Tibial nerve (tissue), 4 donors: ENCODE measurements around the gene SH3GL3. TPM values are rescaled to one million over a fixed set of nuclear protein-coding genes. Genes with fewer than 3 reads are reported as not detected.

Experiments
- DNase-seq, 2 donors: peaks; one replicate each; pipeline ENCODE4 v3.0.0-alpha.2; 2019; ENCODE audit warnings: low spot score in 2 of 2
- H3K27ac ChIP-seq, 4 donors: fragments of 200-600 bp; sonication (generic) in 3 of 4; one replicate each; pipeline ENCODE4 v1.5.1; 2017 to 2019; ENCODE audit warnings: mild to moderate bottlenecking in 1 of 4
- H3K27me3 ChIP-seq, 2 donors: fragments of 200-600 bp; sonication (generic) in 1 of 2; one replicate each; pipeline versions ENCODE4 v1.5.1 to v1.6.0; 2017 to 2019
- H3K36me3 ChIP-seq, 3 donors: fragments of 200-600 bp; sonication (generic); one replicate each; pipeline ENCODE4 v1.5.1; 2018 to 2019
- H3K4me1 ChIP-seq, 4 donors: fragments of 200-600 bp; sonication (generic) in 3 of 4; one replicate each; pipeline ENCODE4 v1.5.1; 2017 to 2019
- H3K4me3 ChIP-seq, 4 donors: fragments of 200-600 bp; sonication (generic) in 3 of 4; one replicate each; pipeline ENCODE4 v1.5.1; 2017 to 2019; ENCODE audit warnings: mild to moderate bottlenecking in 1 of 4, moderate library complexity in 1 of 4
- H3K9me3 ChIP-seq, 4 donors: fragments of 200-600 bp; sonication (generic) in 3 of 4; one replicate each; pipeline ENCODE4 v1.5.1; 2017 to 2019
- CTCF ChIP-seq, 5 experiments: fragments of 200-600 bp in 3 of 5; fragments of 450-650 bp in 2 of 5; sonication (generic) in 3 of 5; IDR thresholded peaks; one replicate each; pipeline ENCODE4 v1.5.1; 2016 to 2019; ENCODE audit warnings: antibody characterized with exemption in 5 of 5, mild to moderate bottlenecking in 3 of 5, moderate library complexity in 2 of 5
- EP300 ChIP-seq, 2 donors: sonication (generic); formaldehyde crosslinking; IDR thresholded peaks; one replicate each; pipeline ENCODE4 v1.6.1; 2017; ENCODE audit warnings: antibody characterized with exemption in 2 of 2, mild to moderate bottlenecking in 1 of 2
- POLR2A ChIP-seq, 2 donors: fragments of 450-650 bp; IDR thresholded peaks; one replicate each; pipeline ENCODE4 v1.6.1; 2017; ENCODE audit warnings: antibody characterized with exemption in 2 of 2, mild to moderate bottlenecking in 2 of 2, moderate library complexity in 2 of 2
- WGBS, 2 donors: methylation state at CpG; one replicate each; pipeline ENCODE4 v1.1.5; 2018; 5-methylcytosine and 5-hydroxymethylcytosine counted together
- total RNA-seq, 4 donors: library from RNA; depleted of rRNA; stranded (reverse); fragments of >200 nt; gene quantifications; one replicate each; pipeline ENCODE4 v1.1.0, GENCODE V29; 2016

Gene SH3GL3
- total RNA-seq, 4 donors from 2014 or later = 1.5 to 3.7 (median 3.1) TPM; not detected in 1

DNA sequence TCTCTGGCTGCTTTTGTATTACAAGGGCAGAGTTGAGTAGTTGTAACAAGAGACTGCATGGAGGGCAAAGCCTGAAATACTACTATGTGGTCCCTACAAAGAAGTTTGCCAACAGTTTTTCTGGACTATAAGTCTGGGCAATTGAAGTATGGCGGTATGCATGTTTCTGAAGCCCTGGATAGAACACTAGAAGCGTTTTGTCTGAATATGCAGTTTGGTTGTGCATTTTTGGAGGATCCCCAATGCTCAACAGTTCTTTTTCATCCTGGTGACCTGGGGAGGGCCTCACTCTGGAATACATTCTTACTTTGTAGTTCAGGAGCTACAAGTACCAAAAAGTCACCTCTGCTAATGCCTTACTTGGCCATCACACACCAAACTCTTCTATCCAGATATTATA, 29.6 kb downstream of the SH3GL3 start:
- 84 to 85% methylated on average over 2 of the region's 2 CpGs for WGBS, 2 donors
- Histone ChIP-seq H3K36me3 (no peaks in the 10 kb centered on the region), H3K27ac (no peak overlapping the region), H3K4me1 (no peaks in the 10 kb centered on the region), H3K4me3 (no peak overlapping the region), H3K27me3 (no peaks in the 10 kb centered on the region), H3K9me3 (no peaks in the 10 kb centered on the region)
- no peak for DNase-seq
- TF ChIP-seq CTCF (IDR thresholded peaks at IDR 0.05) (no peak), EP300 (IDR thresholded peaks at IDR 0.05) (no peak), POLR2A (IDR thresholded peaks at IDR 0.05) (no peak)

DNA sequence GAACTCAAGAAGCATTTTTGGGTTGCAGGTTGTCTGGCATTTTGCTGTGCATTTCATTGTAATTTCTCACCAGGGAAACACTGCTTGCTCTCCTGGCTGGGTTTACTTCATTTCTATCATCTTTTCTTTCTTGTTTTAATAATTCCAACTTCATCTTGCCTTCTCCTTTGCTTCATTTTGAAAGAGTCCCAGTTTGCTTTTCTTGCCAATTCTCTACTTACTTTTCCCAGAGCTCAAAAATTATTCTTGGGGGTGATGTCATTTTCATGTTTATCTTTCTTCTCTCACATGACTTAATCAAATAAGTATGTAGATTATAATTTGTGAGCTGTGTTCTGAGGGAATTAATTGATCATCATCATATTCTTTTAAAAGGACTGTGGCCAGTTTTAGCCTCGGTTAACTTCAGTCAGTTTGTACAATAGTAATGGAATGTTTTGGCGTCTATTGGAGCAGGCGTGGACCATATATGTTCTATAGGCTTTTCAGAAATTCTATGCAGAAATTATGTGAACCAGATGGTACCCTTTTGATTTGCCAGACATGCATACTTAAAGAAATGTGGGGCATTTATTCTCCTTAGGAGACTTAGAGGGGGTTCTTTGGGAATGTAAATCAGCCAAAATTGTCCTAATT, 30.1 kb downstream of the SH3GL3 start:
- Histone ChIP-seq H3K27ac (no peak overlapping the region), H3K27me3 (no peaks in the 10 kb centered on the region), H3K4me3 (no peak overlapping the region), H3K4me1 (no peaks in the 10 kb centered on the region), H3K9me3 (no peaks in the 10 kb centered on the region), H3K36me3 (no peaks in the 10 kb centered on the region)
- 37 to 41% methylated on average over 3 of the region's 3 CpGs for WGBS, 2 donors
- TF ChIP-seq CTCF (IDR thresholded peaks at IDR 0.05) (no peak), POLR2A (IDR thresholded peaks at IDR 0.05) (no peak), EP300 (IDR thresholded peaks at IDR 0.05) (no peak)
- no peak for DNase-seq

- Histone ChIP-seq H3K9me3 (no peaks in the 10 kb centered on the region), H3K27ac (no peak overlapping the region), H3K4me3 (no peak overlapping the region), H3K4me1 (no peaks in the 10 kb centered on the region), H3K36me3 (no peaks in the 10 kb centered on the region), H3K27me3 (no peaks in the 10 kb centered on the region)
- WGBS, 2 donors = 78 to 83% methylated on average over 5 of the region's 5 CpGs
- TF ChIP-seq EP300 (IDR thresholded peaks at IDR 0.05) (no peak), CTCF (IDR thresholded peaks at IDR 0.05) (no peak), POLR2A (IDR thresholded peaks at IDR 0.05) (no peak)
- no peak for DNase-seq
These were observed 30.8 kb downstream of the SH3GL3 start for GRCh38 chr15:83477808-83478537.

DNA sequence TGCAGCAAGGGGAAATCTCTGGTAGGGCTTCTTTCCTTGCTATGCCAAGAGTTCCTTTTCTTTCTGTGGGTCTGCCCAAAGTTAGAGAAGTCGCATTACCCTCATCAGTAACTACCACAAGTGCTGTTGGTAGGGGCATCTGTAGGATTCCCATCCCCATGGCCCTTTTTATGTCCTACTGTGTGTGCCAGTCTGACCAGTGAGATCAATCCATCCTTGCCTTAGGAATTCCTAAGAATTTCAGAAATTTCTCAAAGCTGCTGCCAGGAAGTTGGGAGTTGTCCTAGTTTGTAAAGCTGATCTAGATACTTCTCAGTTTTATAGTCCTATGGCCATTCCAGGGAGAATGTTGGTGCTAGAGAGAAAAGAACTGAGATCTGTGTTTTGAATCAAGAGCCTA, 36.5 kb downstream of the SH3GL3 start:
- Histone ChIP-seq H3K4me1 (no peaks in the 10 kb centered on the region), H3K27me3 (no peaks in the 10 kb centered on the region), H3K27ac (no peak overlapping the region), H3K9me3 (peaks cover 0 to 10% (median 0%) of the 10 kb centered on the region in 4 donors), H3K36me3 (no peaks in the 10 kb centered on the region), H3K4me3 (no peak overlapping the region)
- no peak for DNase-seq
- whole genome bisulfite sequencing, 2 donors = 96 to 100% methylated on average over 1 of the region's 1 CpG
- TF ChIP-seq CTCF (IDR thresholded peaks at IDR 0.05) (no peak), POLR2A (IDR thresholded peaks at IDR 0.05) (no peak), EP300 (IDR thresholded peaks at IDR 0.05) (no peak)

DNA sequence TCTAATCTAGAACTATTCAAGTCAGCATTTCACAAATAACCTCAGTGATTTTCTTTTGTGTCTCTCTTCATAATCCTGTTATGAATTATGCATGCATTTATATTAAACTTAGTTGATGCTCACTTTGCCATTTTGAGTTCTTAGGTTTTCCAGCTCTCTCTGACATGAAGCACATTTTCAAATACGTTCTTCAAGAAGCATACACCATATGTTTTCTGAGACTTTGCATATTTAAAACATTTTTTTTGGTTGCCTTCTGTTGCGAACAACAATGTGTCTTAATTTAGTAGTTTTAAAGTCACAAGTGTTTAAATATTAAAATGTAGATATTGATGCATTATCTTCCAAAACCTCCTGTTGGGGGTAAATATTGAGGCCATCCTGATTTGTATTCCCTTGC, 37.5 kb downstream of the SH3GL3 start:
- TF ChIP-seq CTCF (IDR thresholded peaks at IDR 0.05) = no peak
- TF ChIP-seq POLR2A (IDR thresholded peaks at IDR 0.05) = no peak
- no peak for TF ChIP-seq EP300 (IDR thresholded peaks at IDR 0.05)
- no peaks in the 10 kb centered on the region for H3K4me1 ChIP-seq
- no peak overlapping the region for H3K27ac ChIP-seq
- H3K36me3 ChIP-seq = no peaks in the 10 kb centered on the region
- H3K4me3 ChIP-seq = no peak overlapping the region
- no peaks in the 10 kb centered on the region for H3K27me3 ChIP-seq
- 92 to 95% methylated on average over 2 of the region's 2 CpGs for WGBS, 2 donors
- peaks cover 0 to 10% (median 0%) of the 10 kb centered on the region in 4 donors for H3K9me3 ChIP-seq
- no peak for DNase-seq
